PC-9 (cell line): Measurements from ENCODE around the gene ENO2.

Experiments
- EZH2 ChIP-seq: fragments of 200-600 bp; sonication (generic); IDR thresholded peaks from 2 replicates; pipeline ENCODE4 v1.8.0; 2017; ENCODE audit warnings: antibody characterized with exemption, low read depth
- TF ChIP-seq, protein P1 (sequence below): fragments of 200-600 bp; sonication (generic); conservative IDR thresholded peaks from 2 replicates; pipeline ENCODE4 v1.6.1; 2017; ENCODE audit warnings: mixed run types, antibody characterized with exemption, mild to moderate bottlenecking, moderate library complexity

DNA sequence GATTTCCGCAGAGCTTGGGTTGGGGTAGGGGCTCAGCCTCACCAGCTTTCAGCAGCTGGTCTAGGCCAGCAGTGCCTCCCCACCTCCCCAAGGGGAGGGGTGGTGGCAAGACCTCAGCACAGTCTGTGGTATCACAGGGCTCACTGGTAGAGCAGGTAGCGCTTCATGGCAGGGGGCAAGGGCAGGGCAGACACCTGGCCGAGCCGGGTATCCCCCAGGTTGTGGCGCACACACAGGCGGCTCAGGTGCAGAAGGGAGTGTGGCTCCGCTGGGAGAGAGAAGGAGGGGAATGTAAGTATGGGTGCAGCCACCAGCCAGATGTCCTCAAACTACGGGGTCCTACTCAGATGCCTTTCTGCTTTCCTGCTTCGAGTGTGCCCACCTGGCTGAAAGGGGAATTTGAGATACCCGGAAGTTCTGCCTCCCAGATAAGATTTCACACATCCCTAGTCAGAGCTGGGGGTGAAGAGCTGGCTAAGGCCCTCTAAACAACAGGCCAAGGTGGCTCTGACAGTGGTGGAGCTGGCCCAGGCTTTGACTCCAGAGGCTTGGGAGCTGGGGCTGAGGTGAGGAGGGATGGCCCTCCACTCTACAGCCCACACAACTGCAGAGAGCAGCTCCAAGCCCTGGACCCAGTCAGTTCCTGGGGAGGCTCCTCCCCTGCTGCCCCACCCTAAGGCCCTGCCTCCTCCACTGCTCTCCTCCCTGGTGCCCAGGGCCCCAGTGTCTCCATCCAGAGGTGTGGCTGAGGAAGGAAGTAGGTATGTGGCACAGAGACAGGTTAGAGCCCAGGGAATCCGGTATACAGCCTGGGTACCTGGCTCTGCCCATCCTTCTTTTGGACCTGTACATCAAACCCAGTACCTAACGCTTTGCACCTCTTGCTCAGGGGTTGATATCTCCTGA is 43.1 kb upstream of the ENO2 start:
- TF ChIP-seq, protein P1, sequence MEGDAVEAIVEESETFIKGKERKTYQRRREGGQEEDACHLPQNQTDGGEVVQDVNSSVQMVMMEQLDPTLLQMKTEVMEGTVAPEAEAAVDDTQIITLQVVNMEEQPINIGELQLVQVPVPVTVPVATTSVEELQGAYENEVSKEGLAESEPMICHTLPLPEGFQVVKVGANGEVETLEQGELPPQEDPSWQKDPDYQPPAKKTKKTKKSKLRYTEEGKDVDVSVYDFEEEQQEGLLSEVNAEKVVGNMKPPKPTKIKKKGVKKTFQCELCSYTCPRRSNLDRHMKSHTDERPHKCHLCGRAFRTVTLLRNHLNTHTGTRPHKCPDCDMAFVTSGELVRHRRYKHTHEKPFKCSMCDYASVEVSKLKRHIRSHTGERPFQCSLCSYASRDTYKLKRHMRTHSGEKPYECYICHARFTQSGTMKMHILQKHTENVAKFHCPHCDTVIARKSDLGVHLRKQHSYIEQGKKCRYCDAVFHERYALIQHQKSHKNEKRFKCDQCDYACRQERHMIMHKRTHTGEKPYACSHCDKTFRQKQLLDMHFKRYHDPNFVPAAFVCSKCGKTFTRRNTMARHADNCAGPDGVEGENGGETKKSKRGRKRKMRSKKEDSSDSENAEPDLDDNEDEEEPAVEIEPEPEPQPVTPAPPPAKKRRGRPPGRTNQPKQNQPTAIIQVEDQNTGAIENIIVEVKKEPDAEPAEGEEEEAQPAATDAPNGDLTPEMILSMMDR: no peak
- TF ChIP-seq EZH2: no peak
